Left cardiac atrium (tissue), 4 donors: Measurements from ENCODE around the gene RGPD8. TPM values are rescaled to one million over a fixed set of nuclear protein-coding genes. Genes with fewer than 3 reads are reported as not detected.

Experiments used
- ATAC-seq, 2 donors: fragments of 200-7000 bp; cut with Tn5 transposase; one replicate each; pipeline ENCODE4 v1.9.1; 2020; ENCODE audit warnings: mild to moderate bottlenecking in 2 of 2, moderate library complexity in 2 of 2
- DNase-seq: peaks from one replicate; pipeline ENCODE4 v3.0.0-alpha.2; 2020
- intact Hi-C, 2 donors: fragments of 100-400 bp; cut with DNase I; formaldehyde crosslinking; loops; one replicate each; pipeline versions ENCODE4 v1.14.1 to v1.15.1; 2022 to 2023
- total RNA-seq, 2 donors: library from RNA; stranded (reverse); fragmentation: NEBNext Ultra II Directional; extraction: Animal tissue kit (Norgen Biotek cat#: 25700); gene quantifications; one replicate each; pipeline ENCODE4 v1.2.1, GENCODE V29; 2021
- donor health status: DM: no; HTN: yes; CAD: no.
- donor health status: DM: no; HTN: yes; CAD: no; lungs with severe emphysema.
- donor health status: DM: yes; HTN: yes; CAD: no.
- donor health status: Dilated cardiomyopathy.

The RGPD8 gene
- total RNA-seq, 2 donors from 2014 or later = 9.0 to 11.5 TPM

DNA sequence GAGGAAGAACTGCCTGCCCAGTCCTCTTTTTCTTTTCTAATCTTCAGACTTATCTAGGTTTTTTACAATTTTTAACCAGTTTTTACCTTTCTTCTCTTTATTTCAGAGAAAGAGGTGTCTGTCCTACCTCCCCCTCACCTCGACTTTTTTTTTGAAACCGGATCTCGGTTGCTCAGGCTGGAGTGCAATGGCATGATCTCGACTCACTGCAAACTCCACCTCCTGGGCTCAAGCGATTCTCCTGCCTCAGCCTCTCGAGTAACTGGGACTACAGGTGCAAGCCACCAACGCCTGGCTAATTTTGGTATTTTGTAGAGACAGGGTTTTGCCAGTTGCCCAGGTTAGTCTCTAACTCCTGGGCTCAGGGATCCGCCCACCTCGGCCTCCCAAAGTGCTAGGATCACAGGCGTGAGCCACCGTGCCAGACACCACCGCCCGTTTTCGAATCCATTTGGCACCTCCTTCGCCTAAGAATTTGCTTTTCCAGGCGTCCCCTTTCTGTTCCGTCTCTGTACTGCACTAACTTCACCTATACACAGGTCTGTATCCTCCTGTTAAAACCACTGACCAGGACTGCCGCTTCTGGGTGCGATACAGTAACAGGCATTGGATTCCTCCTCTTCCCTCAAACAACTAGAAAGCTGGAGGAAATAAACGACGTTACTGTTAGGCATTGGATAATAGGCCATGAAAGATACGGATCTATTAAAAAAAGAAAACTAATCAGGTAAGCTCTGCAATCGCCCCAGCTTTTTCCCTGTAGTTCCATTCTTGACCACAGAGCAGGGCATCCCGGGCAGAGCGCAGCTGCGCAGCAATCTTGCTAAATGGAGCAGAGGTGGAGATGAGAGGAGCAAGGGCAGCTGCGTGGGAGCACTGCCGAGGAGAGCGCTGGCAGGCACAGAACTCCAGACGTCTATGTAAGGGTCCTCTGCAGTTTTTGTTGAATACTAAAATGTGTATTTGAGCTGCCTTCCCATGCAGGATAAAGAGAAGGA is 88.1 kb downstream of the RGPD8 start:
- DNase-seq = no peak
- ATAC-seq = no peak
- intact Hi-C loops = no loop called here

DNA sequence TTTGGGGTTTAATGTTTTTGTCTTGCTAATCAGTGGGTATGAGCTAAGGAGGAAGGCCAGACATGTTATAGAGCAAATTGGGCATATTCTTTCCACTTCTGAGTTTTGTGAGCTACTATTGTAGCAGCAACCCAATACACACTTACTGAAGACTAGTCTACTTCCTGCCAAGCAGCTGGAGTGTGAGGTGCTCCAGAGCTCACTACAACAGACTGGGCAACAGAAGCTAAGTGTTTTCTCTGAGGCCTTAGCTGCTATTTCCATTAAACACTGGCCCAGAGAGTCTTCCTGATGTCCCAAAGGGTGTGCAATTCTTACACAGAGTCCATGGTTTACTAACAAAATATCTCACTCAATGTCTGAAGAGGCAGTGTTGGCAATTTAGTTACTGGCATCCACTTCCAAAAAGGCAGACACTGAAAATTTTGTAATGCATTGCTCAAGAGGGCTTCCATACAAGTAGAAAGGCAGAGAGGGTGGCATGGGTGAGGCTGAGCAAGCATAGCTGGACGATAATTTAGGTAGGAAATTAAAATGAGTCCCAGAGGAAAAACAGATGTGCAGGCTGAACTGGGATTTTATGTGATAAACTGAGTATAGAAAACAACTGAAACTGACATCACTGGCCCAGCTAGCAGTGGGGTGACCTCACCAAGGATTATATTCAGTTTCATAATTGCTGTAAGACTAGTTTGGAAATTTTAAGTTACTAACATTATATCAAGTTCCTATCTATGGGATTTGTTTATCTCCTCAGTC is 89.4 kb downstream of the RGPD8 start:
- DNase-seq (no peak), ATAC-seq (peak; percentile 23 to 82)
- intact Hi-C loops = no loop called here

DNA sequence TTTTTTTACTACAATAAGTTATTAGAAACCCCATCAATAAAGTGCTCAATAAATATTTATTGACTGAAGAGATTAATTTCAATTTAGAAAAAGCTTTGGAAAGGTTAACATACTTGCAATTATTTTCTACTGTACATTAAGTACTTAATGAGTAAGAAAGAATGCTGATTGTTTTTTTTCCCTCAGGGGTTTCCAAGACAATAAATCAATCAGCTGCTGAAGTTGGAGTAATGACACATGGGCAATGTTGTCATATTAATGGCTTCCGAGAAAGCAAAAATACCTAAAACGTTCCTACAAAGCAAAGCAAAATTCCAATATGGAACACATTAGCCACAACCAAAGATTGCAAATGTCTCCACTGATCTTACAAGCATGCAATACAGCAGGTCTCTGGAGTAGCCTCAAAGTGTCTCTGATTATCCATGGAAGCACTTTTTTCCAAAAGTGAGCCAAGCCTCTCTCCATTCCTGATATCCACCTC is 91.3 kb downstream of the RGPD8 start:
- DNase-seq (no peak), ATAC-seq (no peak)
- intact Hi-C loops = no loop called here

DNA sequence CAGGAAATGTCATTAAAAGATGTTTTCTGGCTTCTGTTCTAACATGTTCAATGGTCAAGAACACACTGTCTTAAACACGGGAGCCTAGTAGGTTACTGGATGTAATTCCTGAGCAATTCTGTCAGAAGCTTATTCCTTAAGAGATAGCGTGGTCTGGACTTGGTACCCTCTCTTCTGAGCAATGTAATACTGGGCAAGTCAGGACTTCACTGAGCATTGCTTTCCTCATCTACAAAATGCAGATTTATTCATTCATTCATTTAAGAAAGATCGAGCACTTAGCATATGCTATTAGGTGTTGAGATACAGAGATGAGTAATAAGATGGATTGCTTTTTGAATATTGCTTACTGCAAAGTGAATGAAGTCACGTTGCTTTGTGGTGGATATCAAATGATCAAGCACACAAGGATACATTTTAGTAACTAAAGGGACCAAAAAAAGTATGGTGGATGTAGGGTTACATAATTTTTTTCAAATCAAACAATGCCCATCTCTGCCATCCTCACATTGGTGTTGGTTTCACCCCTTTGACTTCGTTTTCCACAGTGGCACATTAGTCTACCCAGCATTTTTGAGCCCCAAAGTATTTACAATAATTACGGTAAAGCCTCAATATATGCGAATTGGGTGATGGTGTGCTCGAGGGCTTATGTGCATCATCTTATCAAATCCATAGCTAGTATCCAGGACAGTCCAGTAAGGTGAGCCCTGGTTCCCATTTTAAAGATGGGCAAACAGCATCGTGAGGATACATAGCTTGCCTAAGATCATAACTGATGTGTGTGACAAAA is 92.8 kb downstream of the RGPD8 start:
- ATAC-seq (no peak), DNase-seq (no peak)
- intact Hi-C loops = no loop called here

DNA sequence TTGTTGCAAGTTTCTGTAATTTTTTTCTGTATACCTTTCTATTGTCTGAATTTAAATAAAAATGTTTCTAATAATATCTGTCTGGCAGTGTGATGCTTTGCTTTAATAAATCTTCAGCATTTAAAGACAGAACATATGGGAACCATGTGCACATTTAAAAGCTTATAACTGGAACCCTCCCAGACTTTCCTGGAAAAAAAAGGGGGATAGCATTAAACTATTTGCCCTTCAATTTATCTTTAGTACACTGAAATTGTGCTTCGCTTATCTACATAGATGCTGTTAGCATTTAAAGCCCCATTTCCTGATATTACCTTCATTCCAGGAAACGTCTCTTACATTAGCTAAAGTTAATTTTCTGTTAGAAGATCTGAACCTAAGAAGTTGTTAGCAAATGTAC is 93.5 kb downstream of the RGPD8 start:
- intact Hi-C loops = no loop called here
- DNase-seq (no peak), ATAC-seq (no peak)

DNA sequence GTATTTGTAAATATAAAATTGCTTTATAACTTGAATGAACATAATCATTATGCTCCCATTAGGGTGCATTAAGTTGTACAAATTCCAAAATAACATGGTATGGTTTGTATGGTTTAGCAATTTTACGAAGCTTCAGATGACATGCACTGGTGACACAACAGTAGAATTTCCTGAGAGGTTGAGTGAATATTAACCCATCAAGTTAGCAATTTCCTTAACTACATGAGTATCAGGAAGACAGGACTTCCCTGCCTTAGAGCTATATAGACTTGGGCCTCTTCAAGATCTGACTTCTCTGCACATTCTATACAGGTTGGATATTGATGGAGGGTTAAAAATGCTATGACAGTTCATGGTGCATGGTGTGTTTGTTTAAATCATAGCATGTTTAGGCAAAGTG is 97.8 kb downstream of the RGPD8 start:
- ATAC-seq (no peak), DNase-seq (no peak)
- intact Hi-C loops = no loop called here

DNA sequence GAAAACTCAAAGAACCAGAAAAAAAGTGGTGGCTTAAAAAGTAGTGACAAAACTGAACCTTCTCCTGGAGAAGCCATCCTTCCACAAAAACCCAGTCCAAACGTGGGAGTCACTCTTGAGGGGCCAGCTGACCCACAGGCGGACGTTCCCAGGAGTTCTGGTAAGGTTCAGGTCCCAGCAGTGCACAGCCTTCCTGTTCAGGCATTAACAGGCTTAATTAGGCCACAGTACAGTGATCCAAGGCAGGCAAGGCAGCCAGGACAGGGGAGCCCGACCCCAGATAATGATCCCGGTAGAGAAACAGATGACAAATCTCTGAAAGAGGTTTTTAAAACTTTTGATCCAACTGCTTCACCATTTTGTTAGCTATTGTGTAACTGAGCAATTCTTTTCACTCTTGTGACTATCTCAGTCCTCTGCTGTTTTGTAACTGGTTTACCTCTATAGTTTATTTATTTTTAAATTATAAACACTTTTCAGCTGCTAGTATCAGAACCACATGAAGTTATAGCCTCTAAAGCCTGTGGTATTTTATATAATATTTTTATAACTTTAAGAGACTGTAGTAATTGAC is 101.2 kb downstream of the RGPD8 start:
- no peak for DNase-seq
- intact Hi-C loops = no loop called here
- no peak for ATAC-seq

DNA sequence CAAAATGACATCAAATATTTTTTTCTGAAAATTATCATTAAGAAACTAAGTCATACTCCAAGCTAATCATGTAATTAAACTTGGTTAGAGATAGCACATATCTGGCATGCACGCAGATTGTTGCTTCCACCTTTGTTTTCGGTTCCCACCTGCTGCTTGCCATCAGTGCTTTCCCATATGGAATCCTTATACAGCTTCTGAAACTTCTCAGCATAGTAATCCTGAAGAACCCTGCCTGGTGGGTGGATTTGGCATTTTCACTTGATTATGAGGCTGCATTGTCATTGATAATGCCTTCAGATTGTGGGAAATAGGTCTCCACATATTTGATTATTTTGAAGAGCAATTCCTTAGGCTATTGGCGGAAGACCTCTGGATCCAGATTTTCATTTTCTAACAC is 110.5 kb downstream of the RGPD8 start:
- intact Hi-C loops = no loop called here
- DNase-seq (no peak), ATAC-seq (no peak)

DNA sequence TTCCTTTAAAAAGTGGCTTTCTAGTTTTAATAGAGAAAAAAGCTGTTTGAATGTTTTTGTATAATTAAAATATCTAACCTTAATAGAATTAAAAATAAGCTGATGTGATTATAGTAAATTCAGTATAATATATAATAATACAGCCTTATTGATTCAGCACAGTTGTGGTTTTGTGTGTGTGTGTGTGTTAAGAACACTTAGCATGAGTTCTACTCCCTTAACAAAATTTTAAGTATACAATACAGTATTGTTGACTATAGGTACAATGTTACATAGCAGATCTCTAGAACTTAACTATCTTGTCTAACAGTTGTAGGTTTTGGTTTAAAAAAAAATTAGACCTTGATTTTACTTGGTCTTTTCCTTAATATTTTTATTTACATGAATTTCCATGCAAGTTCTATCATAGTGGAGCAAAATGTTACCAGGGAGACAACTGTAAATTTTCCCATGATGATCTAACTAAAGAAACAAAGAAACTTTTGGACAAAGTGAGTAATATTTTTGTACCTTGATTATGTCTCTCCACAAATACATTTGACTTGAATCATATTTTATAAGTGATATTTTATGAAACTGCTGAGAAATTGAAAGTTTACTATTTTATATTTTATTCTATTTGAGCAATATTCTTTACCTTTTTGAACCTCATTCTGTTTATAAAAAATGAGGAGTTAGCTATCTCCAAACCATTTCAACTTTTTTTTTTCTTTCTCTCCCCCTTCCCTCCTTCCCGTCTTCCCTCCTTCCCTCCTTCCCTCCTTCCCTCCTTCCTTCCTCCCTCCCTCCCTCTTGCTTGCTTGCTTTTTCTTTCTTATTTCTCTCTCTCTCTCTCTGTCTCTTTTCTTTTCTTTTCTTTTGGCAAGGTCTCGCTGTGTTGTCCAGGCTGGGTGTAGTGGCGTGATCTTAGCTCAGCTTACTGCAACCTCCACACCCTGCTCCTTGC is 111.8 kb downstream of the RGPD8 start:
- ATAC-seq (no peak), DNase-seq (no peak)
- intact Hi-C loops = no loop called here

Other genes starting within 250 kb of the RGPD8 start
- gene ZC3H8, start 178.6 kb downstream of the RGPD8 start, total RNA-seq = 1 to 10 TPM; 8.8 to 10.0 TPM
- 10 to 100 TPM; 18.7 to 20.0 TPM for gene ZC3H6, start 158.0 kb downstream of the RGPD8 start, total RNA-seq
- gene TTL, start 48.5 kb upstream of the RGPD8 start, total RNA-seq = 10 to 100 TPM; 39.2 to 44.1 TPM
- 10 to 100 TPM in 1 of 2 donors, 1 to 10 TPM in 1; 9.4 to 16.0 TPM for gene POLR1B, start 108.8 kb upstream of the RGPD8 start, total RNA-seq
- 10 to 100 TPM; 21.7 to 24.0 TPM for gene CHCHD5, start 151.0 kb upstream of the RGPD8 start, total RNA-seq
- gene SLC20A1, start 212.3 kb upstream of the RGPD8 start, total RNA-seq = 10 to 100 TPM; 15.1 to 38.1 TPM